IgD-negative memory B cell (primary cell): ENCODE results near the gene ADGRG1. TPM values are rescaled to one million over a fixed set of nuclear protein-coding genes. Genes with fewer than 3 reads are reported as not detected.

Experiments
- H3K27ac Mint-ChIP-seq, 3 donors: one replicate each; pipeline ENCODE4 v1.8.0; 2020 to 2022; ENCODE audit warnings: mild to moderate bottlenecking in 3 of 3, mixed read lengths in 3 of 3, moderate library complexity in 1 of 3
- H3K27me3 Mint-ChIP-seq: one replicate; pipeline ENCODE4 v1.8.0; 2021; ENCODE audit warnings: mixed read lengths
- H3K36me3 Mint-ChIP-seq: one replicate; pipeline ENCODE4 v1.8.0; 2020; ENCODE audit warnings: mild to moderate bottlenecking, mixed read lengths
- H3K4me1 Mint-ChIP-seq, 3 donors: one replicate each; pipeline ENCODE4 v1.8.0; 2020 to 2022; ENCODE audit warnings: mixed read lengths in 3 of 3, mild to moderate bottlenecking in 1 of 3
- H3K4me3 Mint-ChIP-seq, 4 donors: one replicate each; pipeline ENCODE4 v1.8.0; 2020 to 2022; ENCODE audit warnings: mild to moderate bottlenecking in 4 of 4, mixed read lengths in 4 of 4, moderate library complexity in 3 of 4
- H3K9me3 Mint-ChIP-seq, 3 donors: one replicate each; pipeline ENCODE4 v1.8.0; 2020 to 2021; ENCODE audit warnings: mixed read lengths in 3 of 3, mild to moderate bottlenecking in 1 of 3
- polyA plus RNA-seq: library from polyadenylated mRNA; unstranded; fragments of 300-500 nt; fragmentation: Illumina TruSeq; gene quantifications from one replicate; pipeline ENCODE4 v1.2.3, GENCODE V29; 2021

ADGRG1 gene
- polyA plus RNA-seq, 1 donor from 2014 or later = 10.3 TPM

DNA sequence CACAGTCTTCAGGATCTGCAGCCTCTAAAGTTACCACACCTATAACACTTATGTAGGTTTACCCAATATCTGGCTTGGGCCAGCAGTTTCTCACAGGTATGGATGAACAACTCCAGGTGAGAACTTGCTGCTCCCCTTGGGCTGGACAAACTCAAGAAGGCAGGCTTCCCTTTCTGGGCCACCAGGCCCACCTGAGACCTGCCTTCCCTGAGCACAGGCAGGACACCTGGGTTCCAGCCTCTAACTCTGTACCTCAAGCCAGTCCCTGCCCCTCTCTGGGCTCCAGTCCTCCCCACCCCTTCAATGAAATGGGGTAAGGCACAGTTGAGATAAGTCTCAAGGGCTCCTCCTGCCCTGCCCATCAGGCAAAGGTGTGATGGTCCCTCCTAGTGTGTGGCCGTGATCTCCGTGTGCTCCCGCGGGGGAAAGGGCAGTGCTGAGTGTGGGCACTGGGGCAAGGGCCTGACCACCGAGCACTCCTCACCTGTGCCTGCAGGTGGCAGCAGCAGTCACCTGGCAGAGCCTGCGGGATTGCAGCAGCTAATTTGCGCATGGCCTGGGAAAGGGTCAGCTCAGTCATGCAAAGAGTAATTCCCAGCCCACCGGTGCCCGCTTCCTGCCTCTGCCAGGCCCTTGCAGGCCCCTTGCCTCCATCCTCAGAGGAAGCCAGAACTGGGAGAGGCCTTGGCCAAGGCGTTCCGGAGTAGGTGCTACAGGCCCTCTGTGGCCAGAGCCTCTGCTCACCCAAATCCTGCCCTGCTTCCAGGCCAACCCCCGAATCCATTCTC, 28.2 kb upstream of the ADGRG1 start:
- H3K36me3 Mint-ChIP-seq = peaks cover 4% of the 10 kb centered on the region
- no peak overlapping the region for H3K4me3 Mint-ChIP-seq
- peaks cover 6 to 7% (median 7%) of the 10 kb centered on the region in 3 donors for H3K4me1 Mint-ChIP-seq
- H3K27me3 Mint-ChIP-seq = peaks cover 19% of the 10 kb centered on the region
- peaks cover 2 to 13% (median 7%) of the 10 kb centered on the region in 3 donors for H3K9me3 Mint-ChIP-seq
- no peak overlapping the region for H3K27ac Mint-ChIP-seq

DNA sequence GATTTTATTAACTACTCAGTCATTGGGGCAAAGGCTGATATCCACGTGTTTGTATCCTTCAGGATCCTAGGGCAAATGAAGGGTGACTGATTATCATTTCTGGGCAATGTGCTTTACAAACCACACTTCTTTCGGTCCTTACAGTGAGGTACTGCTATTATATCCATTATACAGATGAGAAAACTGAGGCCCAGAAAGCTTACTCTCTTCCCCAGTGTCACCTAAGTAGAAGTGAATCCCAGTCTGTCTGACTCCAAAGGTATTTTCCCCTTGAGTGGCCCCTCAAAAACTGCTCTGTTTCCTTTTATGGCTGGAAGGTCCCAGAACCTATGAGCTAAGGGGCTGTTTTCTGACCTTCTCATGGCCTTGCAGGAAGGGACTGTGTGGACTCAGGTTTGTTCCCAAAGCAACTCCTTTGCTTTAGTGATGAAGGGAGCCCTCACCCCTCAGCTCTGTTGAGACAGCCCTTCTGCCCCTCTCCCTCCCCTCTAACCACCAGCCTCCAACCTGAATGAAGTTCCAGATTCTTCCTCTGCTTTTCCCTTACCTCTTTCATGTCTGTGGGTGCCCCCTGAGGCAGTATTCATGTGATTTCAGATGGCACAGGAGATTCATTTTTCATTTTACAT, 27.4 kb upstream of the ADGRG1 start:
- Mint-ChIP-seq H3K27ac (no peak overlapping the region), H3K27me3 (peaks cover 16% of the 10 kb centered on the region), H3K4me1 (peaks cover 6 to 7% (median 7%) of the 10 kb centered on the region in 3 donors), H3K9me3 (peaks cover 2 to 9% (median 2%) of the 10 kb centered on the region in 3 donors), H3K36me3 (no peaks in the 10 kb centered on the region), H3K4me3 (peak overlapping the region in 1 of 4 donors; percentile 69)

DNA sequence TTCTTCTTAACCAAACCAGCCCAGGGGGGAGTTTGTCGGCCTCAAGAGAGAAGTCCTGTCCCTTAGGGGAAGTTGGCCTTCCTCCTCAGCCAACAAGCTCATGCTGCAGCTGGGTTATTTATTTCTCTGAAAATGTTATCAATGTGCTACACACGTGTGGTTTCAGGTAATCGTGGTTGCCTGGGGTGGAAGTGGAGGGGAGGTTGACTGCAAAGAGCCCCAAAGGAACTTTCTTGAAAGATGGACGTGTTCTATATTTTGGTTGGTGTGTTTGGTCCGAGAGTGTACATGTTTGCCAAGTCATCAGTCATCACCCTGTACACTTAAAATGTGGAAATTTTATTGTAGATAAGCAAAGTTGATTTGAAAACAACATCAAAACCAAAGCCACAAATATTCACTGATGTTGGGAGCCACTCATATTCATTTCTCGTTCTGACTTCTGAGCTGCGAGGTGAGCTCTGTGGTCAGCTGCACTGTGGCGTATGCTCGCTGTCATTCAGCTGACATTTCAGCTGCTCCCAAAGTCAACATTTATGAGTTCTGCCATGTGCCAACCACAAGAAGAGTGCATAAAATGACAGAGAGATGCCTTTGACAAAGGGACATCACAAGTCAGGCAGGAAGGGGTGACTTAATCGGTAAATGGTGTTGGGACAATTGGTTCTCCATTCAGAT, 26.5 kb upstream of the ADGRG1 start:
- Mint-ChIP-seq H3K27ac (no peak overlapping the region), H3K9me3 (peaks cover 1 to 8% (median 2%) of the 10 kb centered on the region in 3 donors), H3K4me3 (peak overlapping the region in 2 of 4 donors; percentile 40 to 51), H3K36me3 (no peaks in the 10 kb centered on the region), H3K27me3 (peaks cover 16% of the 10 kb centered on the region), H3K4me1 (peaks cover 6 to 7% (median 7%) of the 10 kb centered on the region in 3 donors)

DNA sequence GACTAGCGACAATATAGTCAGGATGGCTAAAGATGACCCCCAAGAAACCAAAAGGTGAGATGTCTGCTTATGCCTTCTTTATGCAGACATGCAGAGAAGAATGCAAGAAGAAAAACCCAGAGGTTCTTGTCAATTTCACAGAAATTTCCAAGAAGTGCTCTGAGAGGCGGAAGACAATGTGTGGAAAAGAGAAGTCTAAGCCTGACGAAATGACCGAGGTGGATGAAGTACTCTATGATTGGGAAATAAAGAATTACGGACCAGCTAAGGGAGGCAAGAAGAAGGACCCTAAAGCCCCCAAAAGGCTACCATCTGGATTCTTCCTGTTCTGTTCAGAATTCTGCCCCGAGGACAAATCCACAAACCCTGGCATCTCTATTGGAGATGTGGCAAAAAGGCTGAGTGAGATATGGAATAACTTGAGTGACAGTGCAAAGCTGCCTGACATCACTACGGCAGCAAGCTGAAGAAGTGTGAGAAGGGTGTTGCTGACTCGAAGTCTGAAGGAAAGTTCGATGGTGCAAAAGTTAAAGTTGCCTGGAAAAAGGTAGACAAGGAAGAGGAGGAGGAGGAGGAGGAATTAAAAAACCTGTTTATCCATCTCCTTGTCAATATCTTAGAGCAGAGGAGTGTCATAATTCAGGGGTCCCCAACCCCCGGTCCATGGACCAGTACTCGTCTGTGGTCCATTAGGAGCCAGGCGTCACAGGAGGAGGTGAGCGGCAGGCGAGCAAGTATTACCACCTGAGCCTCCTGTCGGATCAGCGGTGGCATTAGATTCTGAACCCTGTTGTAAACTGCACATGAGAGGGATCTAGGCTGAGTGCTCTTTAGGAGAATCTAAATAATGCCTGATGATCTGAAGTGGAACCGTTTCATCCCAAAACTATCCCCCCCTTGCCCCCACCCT, 25.1 kb upstream of the ADGRG1 start:
- Mint-ChIP-seq H3K27ac (peak overlapping the region in 1 of 3 donors; percentile 50), H3K4me1 (peaks cover 6 to 7% (median 7%) of the 10 kb centered on the region in 3 donors), H3K36me3 (no peaks in the 10 kb centered on the region), H3K27me3 (peaks cover 14% of the 10 kb centered on the region), H3K4me3 (no peak overlapping the region), H3K9me3 (no peaks in the 10 kb centered on the region)

DNA sequence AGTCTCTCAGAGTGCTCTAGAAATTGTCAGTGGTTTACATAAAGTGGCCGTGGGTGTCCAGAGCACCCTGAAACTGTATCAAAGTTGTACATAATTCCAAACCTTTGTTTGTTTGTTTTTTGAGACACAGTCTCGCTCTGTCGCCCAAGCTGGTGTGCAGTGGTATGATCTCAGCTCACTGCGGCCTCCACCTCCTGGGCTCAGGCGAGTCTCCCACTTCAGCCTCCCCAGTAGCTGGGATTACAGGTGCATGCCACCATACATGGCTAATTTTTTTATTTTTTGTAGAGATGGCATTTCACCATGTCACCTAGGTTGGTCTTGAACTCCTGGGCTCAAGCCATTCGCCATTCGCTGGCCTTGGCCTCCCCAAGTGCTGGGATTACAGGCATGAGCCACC, 24.3 kb upstream of the ADGRG1 start:
- peaks cover 7% of the 10 kb centered on the region in 3 donors for H3K4me1 Mint-ChIP-seq
- H3K36me3 Mint-ChIP-seq = no peaks in the 10 kb centered on the region
- H3K27me3 Mint-ChIP-seq = peaks cover 14% of the 10 kb centered on the region
- H3K9me3 Mint-ChIP-seq = no peaks in the 10 kb centered on the region
- no peak overlapping the region for H3K4me3 Mint-ChIP-seq
- no peak overlapping the region for H3K27ac Mint-ChIP-seq

DNA sequence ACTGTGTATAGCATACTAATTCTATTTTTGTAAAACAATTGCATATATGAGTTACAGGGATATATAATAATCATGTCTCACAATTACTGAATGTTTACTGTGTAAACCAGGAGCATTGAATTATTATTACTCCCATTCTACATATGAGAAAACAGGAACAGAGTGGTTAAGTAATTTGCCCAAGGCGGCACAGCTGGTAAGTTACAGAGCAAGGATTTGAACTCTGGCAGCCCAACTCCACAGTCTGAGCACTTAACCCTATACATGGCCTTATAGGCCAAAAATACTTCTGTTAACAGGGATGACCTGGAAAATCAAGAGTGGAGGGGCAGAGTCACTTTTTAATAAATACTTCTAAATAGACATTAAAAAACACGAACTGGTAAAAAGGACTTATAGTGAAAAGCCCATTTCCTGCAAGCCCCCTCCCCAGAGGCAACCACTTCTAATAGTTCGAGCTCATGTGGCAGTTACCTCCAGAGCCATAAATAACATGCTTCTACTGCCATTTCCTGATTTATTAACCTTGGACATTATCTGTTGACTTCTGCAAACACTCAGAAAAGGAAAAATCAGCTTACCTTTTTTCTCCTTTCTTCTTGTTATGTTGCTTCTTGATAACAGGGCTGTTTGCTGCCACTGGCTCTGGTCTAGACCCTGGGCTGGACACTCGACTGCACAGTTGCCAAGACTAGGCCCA, 22.1 kb upstream of the ADGRG1 start:
- H3K4me3 Mint-ChIP-seq = no peak overlapping the region
- no peak overlapping the region for H3K27ac Mint-ChIP-seq

DNA sequence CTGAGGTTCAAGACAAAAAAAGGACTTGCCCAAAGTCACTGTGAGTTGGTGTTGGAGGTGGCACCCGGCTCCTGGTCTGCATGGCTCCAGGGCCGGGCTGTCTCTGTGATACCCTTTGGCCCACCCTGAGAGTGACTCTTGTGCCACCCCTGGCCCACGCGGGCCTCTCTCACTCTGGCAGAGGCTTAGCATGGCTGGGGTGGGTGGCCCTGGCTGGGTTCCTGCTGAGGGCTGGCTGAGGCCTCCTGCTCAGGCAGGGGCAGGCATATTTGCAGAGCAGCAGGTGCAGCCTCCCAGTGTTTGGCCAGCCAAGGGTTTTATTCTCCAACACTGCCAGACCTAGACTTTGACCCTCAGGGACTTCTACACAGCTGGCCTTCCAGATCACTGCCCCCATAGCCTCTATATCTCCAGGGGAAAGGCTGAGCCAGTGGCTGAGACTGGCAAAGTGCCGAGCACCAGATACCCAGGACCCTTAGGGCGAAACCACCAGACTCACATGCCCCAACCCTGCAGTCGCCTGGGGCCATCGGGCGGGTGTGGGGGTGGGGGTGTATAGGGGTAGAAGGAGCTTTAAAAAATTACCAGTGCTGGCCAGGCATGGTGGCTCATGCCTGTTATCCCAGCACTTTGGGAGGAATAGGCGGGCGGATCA, 21.5 kb upstream of the ADGRG1 start:
- Mint-ChIP-seq H3K27me3 (peaks cover 22% of the 10 kb centered on the region), H3K9me3 (no peaks in the 10 kb centered on the region), H3K4me1 (peaks cover 10 to 12% (median 11%) of the 10 kb centered on the region in 3 donors), H3K4me3 (peak overlapping the region in 1 of 4 donors; percentile 58), H3K27ac (no peak overlapping the region), H3K36me3 (no peaks in the 10 kb centered on the region)

More for the DNA sequence above, 22.1 kb upstream of the ADGRG1 start:
- no peaks in the 10 kb centered on the region for H3K36me3 Mint-ChIP-seq
- H3K9me3 Mint-ChIP-seq = no peaks in the 10 kb centered on the region
- peaks cover 16 to 17% (median 16%) of the 10 kb centered on the region in 3 donors for H3K4me1 Mint-ChIP-seq
- peaks cover 24% of the 10 kb centered on the region for H3K27me3 Mint-ChIP-seq

DNA sequence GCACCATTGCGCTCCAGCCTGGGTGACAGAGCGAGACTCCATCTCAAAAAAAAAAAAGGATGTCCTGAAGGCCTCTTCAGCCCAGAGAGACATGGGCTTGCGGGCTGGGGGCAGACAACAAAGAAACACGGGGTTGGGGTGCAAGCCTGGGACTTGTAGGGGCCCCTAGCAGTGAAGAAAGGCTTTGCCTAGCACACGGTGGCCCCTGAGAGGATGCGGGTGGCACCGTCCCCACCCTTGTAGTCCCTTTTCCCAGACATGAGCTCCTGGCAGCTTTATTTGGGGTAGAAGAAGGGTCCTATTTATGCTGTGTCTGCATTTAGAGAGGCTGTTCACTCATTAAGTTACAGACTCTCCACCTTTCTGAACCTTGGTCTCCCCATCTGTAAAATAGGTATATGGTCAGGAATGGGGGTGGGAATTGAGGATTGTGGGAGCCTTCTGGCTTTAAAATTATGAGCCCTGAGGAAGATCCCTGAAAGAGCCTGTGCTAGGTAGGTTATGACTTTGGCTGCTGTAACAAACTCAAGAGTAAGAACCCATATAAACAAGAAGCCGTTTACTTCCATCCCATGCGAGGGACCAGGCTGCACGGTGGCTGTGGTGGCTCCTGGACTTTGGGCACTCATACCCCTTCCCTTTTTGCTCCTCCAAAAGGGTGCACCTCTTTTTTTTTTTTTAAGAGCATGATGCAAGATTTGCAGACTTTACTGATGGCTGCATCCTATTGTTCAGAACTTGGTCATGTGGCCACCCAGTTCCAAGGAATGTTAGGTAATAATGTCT, 20.6 kb upstream of the ADGRG1 start:
- H3K27me3 Mint-ChIP-seq = peaks cover 21% of the 10 kb centered on the region
- no peaks in the 10 kb centered on the region for H3K36me3 Mint-ChIP-seq
- H3K4me1 Mint-ChIP-seq = peaks cover 8 to 12% (median 9%) of the 10 kb centered on the region in 3 donors
- H3K9me3 Mint-ChIP-seq = no peaks in the 10 kb centered on the region
- no peak overlapping the region for H3K4me3 Mint-ChIP-seq
- H3K27ac Mint-ChIP-seq = no peak overlapping the region

DNA sequence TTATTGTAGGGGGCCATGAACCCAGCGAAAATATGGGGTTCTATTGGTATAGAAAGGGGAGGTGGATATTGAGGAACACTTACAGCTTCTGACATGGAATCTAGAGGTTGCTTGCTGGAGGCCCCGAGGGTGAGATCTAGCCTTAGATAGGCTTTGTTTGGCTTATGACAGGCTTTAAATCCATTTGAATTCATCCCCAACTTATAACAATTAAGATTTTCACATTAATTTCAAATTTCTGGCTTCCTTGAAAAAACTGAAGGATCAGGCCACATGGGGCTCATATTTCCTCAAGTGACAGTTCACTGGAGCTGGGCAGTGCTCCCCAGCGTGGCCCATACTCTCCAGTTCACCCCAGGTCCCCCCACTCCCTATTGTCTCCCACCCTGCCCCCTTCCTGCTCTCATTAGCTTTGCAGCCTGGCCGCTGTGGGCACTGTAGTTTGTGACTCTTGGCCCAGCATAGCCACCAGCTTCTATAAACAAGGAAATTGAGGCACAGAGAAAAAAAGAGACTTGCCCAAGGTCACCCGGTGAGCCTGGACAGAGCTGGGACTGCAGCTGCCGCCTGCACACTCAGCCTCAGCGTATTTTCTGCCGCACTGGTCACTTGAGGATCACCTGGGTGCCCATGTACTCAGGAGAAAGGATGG, 19.8 kb upstream of the ADGRG1 start:
- Mint-ChIP-seq H3K36me3 (no peaks in the 10 kb centered on the region), H3K27me3 (peaks cover 14% of the 10 kb centered on the region), H3K27ac (no peak overlapping the region), H3K9me3 (no peaks in the 10 kb centered on the region), H3K4me1 (peaks cover 8 to 12% (median 9%) of the 10 kb centered on the region in 3 donors), H3K4me3 (no peak overlapping the region)

DNA sequence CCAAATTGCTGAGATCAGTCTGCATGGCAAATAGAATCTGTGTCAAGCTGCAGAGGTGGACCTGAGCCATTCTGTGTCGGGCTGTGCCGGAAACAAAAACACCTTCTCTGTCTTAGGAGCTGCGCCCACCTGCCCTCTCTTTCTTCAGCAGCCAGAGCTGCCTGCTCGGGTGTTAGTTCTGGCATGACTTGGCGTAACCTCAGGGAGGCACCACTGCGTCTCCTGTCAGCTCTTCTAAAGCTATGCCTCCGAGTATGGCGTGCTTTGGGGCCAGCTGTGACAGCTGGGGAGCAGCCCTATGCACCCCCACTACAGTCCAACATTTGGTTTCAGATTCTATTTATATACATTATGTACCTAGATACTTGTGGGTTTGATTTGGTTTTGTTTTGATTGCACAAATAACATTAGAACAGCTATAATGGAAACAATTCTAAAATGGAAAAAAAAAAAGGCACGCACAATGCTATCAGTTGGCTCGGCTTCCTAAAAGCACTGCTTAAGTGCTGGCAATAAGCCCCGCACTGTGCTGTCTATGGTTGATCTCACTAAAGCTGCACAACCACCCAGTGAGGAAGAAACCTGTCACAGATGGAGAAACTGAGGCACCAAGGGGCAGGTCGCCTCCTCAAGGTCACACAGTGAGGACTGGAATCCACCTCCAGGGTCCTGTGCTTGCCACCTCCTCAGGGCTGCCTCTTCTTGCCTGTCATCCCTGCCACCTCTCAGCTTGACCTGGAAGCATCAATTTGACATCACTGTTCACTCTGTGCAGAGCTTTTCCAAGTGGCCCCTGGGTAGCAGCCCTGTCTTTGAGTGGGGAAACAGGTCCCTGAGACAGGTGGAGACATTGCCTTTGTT, 18.7 kb upstream of the ADGRG1 start:
- peak overlapping the region in 1 of 3 donors; percentile 76 for H3K27ac Mint-ChIP-seq
- H3K4me1 Mint-ChIP-seq = peaks cover 8 to 13% (median 9%) of the 10 kb centered on the region in 3 donors
- peaks cover 13% of the 10 kb centered on the region for H3K27me3 Mint-ChIP-seq
- no peaks in the 10 kb centered on the region for H3K9me3 Mint-ChIP-seq
- no peaks in the 10 kb centered on the region for H3K36me3 Mint-ChIP-seq
- peak overlapping the region in 3 of 4 donors; percentile 73 to 89 (median 87) for H3K4me3 Mint-ChIP-seq

DNA sequence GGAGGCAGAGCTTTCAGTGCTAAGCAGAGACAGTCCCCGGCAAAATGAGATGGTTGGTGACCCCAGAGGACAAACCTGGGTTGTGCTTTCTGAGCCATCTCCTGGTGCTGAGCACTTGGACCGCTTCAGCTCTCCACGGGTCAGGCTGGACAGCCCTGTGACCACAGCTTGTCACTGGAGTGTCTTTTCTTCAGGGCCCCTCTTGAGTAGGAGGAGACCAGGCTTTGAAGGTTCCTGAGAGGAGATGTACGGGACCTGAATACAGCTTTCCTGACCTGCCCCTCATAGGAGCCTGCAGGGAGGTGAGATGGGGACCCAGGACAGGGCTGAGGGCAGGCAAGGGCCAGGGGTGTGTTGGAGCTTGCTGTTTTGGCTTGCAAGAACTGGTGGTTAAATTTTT, 17.8 kb upstream of the ADGRG1 start:
- Mint-ChIP-seq H3K4me1 (peaks cover 8 to 13% (median 9%) of the 10 kb centered on the region in 3 donors), H3K9me3 (no peaks in the 10 kb centered on the region), H3K36me3 (no peaks in the 10 kb centered on the region), H3K4me3 (no peak overlapping the region), H3K27ac (no peak overlapping the region), H3K27me3 (peaks cover 11% of the 10 kb centered on the region)

DNA sequence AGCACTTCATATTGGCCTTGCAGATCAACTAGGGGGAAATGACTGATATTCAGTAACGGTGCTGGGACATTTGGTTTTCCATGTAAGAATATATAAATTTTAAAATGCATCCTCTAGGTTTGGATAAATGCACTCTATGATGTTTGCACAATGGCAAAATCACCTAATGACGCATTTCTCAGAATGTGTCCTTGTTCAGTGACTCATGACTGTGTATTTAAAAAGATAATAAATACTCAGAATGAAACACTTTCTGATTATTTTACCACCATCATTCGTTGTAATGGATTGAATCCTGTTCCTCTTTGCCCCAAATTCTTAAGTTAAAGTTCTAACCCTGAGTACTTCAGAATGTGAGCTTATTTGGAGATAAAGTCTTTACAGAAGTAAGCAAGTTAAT, 17.2 kb upstream of the ADGRG1 start:
- H3K4me3 Mint-ChIP-seq = no peak overlapping the region
- H3K36me3 Mint-ChIP-seq = no peaks in the 10 kb centered on the region
- H3K4me1 Mint-ChIP-seq = peaks cover 8 to 13% (median 9%) of the 10 kb centered on the region in 3 donors
- H3K27ac Mint-ChIP-seq = no peak overlapping the region
- H3K27me3 Mint-ChIP-seq = peaks cover 11% of the 10 kb centered on the region
- H3K9me3 Mint-ChIP-seq = no peaks in the 10 kb centered on the region
